HepG2 (cell line): Measurements from ENCODE around the gene RAB35. TPM values are rescaled to one million over a fixed set of nuclear protein-coding genes. Genes with fewer than 3 reads are reported as not detected.

Experiments used
- IRX3 ChIP-seq: sonication (generic); formaldehyde crosslinking; IDR thresholded peaks from 2 replicates; pipeline ENCODE4 v1.8.1; 2023; ENCODE audit warnings: mild to moderate bottlenecking, low read depth, missing genetic modification reagents, borderline replicate concordance
- MAZ ChIP-seq, 2 experiments: sonication (generic) in 1 of 2; formaldehyde crosslinking in 1 of 2; IDR thresholded peaks; 2 replicates each; pipeline versions ENCODE4 v1.5.0 to v1.6.1; 2012 to 2020; ENCODE audit warnings: low read depth in 2 of 2, mild to moderate bottlenecking in 2 of 2, borderline replicate concordance in 1 of 2, improper control_type of control experiment in 1 of 2, low read length in 1 of 2, missing genetic modification reagents in 1 of 2, moderate library complexity in 1 of 2
- NFYB ChIP-seq: sonication (generic); formaldehyde crosslinking; IDR thresholded peaks from 2 replicates; pipeline ENCODE4 v1.4.0; 2020; ENCODE audit warnings: missing genetic modification reagents
- NONO ChIP-seq, 2 experiments: fragments of 450-650 bp in 1 of 2; sonication (generic) in 1 of 2; formaldehyde crosslinking in 1 of 2; IDR thresholded peaks in 1 of 2; conservative IDR thresholded peaks in 1 of 2; 2 replicates each; pipeline versions ENCODE4 v1.6.1 to v1.8.0; 2017 to 2022; ENCODE audit warnings: mild to moderate bottlenecking in 1 of 2, missing genetic modification reagents in 1 of 2, moderate library complexity in 1 of 2
- RBFOX2 ChIP-seq: fragments of 200-400 bp; formaldehyde crosslinking; IDR thresholded peaks from 2 replicates; pipeline ENCODE4 v1.6.1; 2017; ENCODE audit warnings: low read depth, mild to moderate bottlenecking, low read length
- SMC3 ChIP-seq: IDR thresholded peaks from 2 replicates; pipeline ENCODE4 v1.6.1; 2011; ENCODE audit warnings: low read length, improper control_type of control experiment
- SRF ChIP-seq: IDR thresholded peaks from 2 replicates; pipeline ENCODE4 v1.6.1; 2011; ENCODE audit warnings: mild to moderate bottlenecking, low read depth, low read length, moderate library complexity
- ZFP1 ChIP-seq: IDR thresholded peaks from 2 replicates; pipeline ENCODE4 v1.6.1; 2016
- ZNF350 ChIP-seq: sonication (generic); formaldehyde crosslinking; IDR thresholded peaks from 2 replicates; pipeline ENCODE4 v1.4.0; 2020; ENCODE audit warnings: mild to moderate bottlenecking, low read depth, missing genetic modification reagents, borderline replicate concordance
- ZNF614 ChIP-seq: IDR thresholded peaks from 2 replicates; pipeline ENCODE4 v1.6.1; 2018; ENCODE audit warnings: missing biosample characterization, missing genetic modification reagents, inconsistent platforms, borderline replicate concordance
- ZNF709 ChIP-seq: sonication (generic); formaldehyde crosslinking; IDR thresholded peaks from 2 replicates; pipeline ENCODE4 v1.5.0; 2020; ENCODE audit warnings: mild to moderate bottlenecking, missing genetic modification reagents
- ZNF766 ChIP-seq: sonication (generic); formaldehyde crosslinking; IDR thresholded peaks from 2 replicates; pipeline ENCODE4 v1.5.0; 2020; ENCODE audit warnings: missing genetic modification reagents, borderline replicate concordance
- polyA plus RNA-seq, 8 experiments: library from polyadenylated mRNA; depleted of rRNA in 3 of 8; stranded (reverse) in 7 of 8; unstranded in 1 of 8; fragments of >200 nt; fragmentation: Illumina TruSeq in 4 of 8; extraction: Trizol in 4 of 8; gene quantifications; 2 replicates each; pipeline versions ENCODE4 v1.2.1 to v1.2.3, GENCODE V29; 2011 to 2016; ENCODE audit warnings: low read depth in 4 of 8, missing spikeins in 1 of 8, mixed read lengths in 1 of 8; ENCODE audit not compliant: insufficient read depth in 1 of 8
- total RNA-seq, 5 experiments: library from RNA; depleted of rRNA; stranded (reverse); fragments of >200 nt; fragmentation: Illumina TruSeq; extraction: Trizol; gene quantifications; 2 replicates each; pipeline ENCODE4 v1.2.3, GENCODE V29; 2016; ENCODE audit warnings: low read depth in 1 of 5
- TF ChIP-seq, protein P1 (sequence below): IDR thresholded peaks from 2 replicates; pipeline ENCODE4 v1.6.1; 2016; ENCODE audit warnings: low read depth
- TF ChIP-seq, protein P2 (sequence below): sonication (generic); formaldehyde crosslinking; IDR thresholded peaks from 2 replicates; pipeline ENCODE4 v1.5.0; 2020; ENCODE audit warnings: mild to moderate bottlenecking, missing genetic modification reagents
- TF ChIP-seq, protein P3 (sequence below): IDR thresholded peaks from 2 replicates; pipeline ENCODE4 v1.4.0; 2020; ENCODE audit warnings: mild to moderate bottlenecking, missing genetic modification reagents
- TF ChIP-seq, protein P4 (sequence below): sonication (generic); formaldehyde crosslinking; IDR thresholded peaks from 2 replicates; pipeline ENCODE4 v1.4.0; 2020; ENCODE audit warnings: missing genetic modification reagents, borderline replicate concordance

RAB35 gene
- total and polyA plus RNA-seq, 2 of the 13 experiments (the other 11 are each of a cell fraction or from before 2014, with no cell fraction given): 25.2 to 29.1 TPM

DNA sequence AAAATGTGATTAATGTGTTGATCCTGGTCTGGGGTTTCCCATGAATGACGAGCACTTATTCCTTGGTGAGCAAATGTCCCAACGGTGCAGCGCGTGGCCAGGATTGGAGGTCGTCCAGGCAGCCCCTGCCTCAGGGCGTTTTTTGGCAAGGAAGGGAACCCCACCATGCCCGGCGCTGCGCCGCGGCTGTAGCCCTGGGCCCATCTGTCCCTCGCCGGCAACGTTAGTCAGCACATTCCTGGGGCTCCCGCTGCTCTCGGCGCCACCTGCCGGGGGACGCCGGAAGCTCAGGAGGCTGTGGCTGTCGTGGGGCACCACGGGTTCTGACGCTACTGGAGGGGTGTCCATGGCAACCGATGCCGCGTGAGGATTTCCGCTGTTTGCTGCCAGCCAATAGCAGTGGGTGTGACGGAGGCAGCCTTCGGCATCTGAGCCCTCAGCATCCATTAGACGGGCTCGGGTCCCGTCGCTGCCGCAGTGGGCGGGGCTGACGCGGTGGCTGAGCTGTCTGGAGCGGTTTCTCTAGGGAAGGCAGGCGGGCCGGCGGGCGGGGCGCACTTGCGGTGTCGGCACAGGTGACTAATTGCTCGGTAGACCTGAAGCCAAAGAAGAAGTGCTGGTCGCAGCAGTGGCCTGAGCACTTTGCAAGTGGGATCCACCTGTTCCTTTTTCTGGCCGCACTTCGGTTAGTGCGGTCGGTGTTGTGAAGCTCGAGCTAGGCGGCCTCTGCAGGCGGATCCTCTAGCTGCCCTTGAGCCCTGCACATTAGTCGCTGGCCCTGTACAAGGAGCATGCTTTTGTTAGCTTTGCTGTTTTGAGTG, 29.5 kb downstream of the RAB35 start (continued):
- no peak for TF ChIP-seq NONO (IDR thresholded peaks at IDR 0.05)
- peak; percentile 96 for TF ChIP-seq NONO (CRISPR knock-in tag; conservative IDR thresholded peaks at IDR 0.05)
- TF ChIP-seq ZFP1 (CRISPR knock-in tag): peak; percentile 83; the same call in 1 of the 2 replicates
- TF ChIP-seq, protein P1, sequence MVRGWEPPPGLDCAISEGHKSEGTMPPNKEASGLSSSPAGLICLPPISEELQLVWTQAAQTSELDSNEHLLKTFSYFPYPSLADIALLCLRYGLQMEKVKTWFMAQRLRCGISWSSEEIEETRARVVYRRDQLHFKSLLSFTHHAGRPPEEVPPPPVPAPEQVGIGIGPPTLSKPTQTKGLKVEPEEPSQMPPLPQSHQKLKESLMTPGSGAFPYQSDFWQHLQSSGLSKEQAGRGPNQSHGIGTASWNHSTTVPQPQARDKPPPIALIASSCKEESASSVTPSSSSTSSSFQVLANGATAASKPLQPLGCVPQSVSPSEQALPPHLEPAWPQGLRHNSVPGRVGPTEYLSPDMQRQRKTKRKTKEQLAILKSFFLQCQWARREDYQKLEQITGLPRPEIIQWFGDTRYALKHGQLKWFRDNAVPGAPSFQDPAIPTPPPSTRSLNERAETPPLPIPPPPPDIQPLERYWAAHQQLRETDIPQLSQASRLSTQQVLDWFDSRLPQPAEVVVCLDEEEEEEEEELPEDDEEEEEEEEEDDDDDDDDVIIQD (CRISPR knock-in tag): peak; percentile 62; the same call in 1 of the 2 replicates
- peak; percentile 59; the same call in 1 of the 2 replicates for TF ChIP-seq MAZ (IDR thresholded peaks at IDR 0.05; ENCODE audit: borderline replicate concordance, low read depth, low read length)
- peak; percentile 38; the same call in 1 of the 2 replicates for TF ChIP-seq MAZ (CRISPR knock-in tag; IDR thresholded peaks at IDR 0.05; ENCODE audit: low read depth)
- peak; percentile 58; the same call in 1 of the 2 replicates for TF ChIP-seq SMC3
- TF ChIP-seq, protein P2, sequence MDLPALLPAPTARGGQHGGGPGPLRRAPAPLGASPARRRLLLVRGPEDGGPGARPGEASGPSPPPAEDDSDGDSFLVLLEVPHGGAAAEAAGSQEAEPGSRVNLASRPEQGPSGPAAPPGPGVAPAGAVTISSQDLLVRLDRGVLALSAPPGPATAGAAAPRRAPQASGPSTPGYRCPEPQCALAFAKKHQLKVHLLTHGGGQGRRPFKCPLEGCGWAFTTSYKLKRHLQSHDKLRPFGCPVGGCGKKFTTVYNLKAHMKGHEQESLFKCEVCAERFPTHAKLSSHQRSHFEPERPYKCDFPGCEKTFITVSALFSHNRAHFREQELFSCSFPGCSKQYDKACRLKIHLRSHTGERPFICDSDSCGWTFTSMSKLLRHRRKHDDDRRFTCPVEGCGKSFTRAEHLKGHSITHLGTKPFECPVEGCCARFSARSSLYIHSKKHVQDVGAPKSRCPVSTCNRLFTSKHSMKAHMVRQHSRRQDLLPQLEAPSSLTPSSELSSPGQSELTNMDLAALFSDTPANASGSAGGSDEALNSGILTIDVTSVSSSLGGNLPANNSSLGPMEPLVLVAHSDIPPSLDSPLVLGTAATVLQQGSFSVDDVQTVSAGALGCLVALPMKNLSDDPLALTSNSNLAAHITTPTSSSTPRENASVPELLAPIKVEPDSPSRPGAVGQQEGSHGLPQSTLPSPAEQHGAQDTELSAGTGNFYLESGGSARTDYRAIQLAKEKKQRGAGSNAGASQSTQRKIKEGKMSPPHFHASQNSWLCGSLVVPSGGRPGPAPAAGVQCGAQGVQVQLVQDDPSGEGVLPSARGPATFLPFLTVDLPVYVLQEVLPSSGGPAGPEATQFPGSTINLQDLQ (CRISPR knock-in tag): 0 out of 2 replicates have a peak, but pooled peaks have one; percentile 18
- TF ChIP-seq, protein P3, sequence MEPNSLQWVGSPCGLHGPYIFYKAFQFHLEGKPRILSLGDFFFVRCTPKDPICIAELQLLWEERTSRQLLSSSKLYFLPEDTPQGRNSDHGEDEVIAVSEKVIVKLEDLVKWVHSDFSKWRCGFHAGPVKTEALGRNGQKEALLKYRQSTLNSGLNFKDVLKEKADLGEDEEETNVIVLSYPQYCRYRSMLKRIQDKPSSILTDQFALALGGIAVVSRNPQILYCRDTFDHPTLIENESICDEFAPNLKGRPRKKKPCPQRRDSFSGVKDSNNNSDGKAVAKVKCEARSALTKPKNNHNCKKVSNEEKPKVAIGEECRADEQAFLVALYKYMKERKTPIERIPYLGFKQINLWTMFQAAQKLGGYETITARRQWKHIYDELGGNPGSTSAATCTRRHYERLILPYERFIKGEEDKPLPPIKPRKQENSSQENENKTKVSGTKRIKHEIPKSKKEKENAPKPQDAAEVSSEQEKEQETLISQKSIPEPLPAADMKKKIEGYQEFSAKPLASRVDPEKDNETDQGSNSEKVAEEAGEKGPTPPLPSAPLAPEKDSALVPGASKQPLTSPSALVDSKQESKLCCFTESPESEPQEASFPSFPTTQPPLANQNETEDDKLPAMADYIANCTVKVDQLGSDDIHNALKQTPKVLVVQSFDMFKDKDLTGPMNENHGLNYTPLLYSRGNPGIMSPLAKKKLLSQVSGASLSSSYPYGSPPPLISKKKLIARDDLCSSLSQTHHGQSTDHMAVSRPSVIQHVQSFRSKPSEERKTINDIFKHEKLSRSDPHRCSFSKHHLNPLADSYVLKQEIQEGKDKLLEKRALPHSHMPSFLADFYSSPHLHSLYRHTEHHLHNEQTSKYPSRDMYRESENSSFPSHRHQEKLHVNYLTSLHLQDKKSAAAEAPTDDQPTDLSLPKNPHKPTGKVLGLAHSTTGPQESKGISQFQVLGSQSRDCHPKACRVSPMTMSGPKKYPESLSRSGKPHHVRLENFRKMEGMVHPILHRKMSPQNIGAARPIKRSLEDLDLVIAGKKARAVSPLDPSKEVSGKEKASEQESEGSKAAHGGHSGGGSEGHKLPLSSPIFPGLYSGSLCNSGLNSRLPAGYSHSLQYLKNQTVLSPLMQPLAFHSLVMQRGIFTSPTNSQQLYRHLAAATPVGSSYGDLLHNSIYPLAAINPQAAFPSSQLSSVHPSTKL (CRISPR knock-in tag): peak; percentile 85; the same call in 1 of the 2 replicates
- TF ChIP-seq IRX3 (CRISPR knock-in tag): no peak
- peak; percentile 88 for TF ChIP-seq ZNF350 (CRISPR knock-in tag)
- TF ChIP-seq, protein P4, sequence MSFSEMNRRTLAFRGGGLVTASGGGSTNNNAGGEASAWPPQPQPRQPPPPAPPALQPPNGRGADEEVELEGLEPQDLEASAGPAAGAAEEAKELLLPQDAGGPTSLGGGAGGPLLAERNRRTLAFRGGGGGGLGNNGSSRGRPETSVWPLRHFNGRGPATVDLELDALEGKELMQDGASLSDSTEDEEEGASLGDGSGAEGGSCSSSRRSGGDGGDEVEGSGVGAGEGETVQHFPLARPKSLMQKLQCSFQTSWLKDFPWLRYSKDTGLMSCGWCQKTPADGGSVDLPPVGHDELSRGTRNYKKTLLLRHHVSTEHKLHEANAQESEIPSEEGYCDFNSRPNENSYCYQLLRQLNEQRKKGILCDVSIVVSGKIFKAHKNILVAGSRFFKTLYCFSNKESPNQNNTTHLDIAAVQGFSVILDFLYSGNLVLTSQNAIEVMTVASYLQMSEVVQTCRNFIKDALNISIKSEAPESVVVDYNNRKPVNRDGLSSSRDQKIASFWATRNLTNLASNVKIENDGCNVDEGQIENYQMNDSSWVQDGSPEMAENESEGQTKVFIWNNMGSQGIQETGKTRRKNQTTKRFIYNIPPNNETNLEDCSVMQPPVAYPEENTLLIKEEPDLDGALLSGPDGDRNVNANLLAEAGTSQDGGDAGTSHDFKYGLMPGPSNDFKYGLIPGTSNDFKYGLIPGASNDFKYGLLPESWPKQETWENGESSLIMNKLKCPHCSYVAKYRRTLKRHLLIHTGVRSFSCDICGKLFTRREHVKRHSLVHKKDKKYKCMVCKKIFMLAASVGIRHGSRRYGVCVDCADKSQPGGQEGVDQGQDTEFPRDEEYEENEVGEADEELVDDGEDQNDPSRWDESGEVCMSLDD: peak; percentile 61; the same call in 1 of the 2 replicates
- TF ChIP-seq NFYB (CRISPR knock-in tag): peak; percentile 87
- TF ChIP-seq RBFOX2: peak; percentile 73
- TF ChIP-seq ZNF614: peak; percentile 68; the same call in 1 of the 2 replicates
- TF ChIP-seq SRF: 0 out of 2 replicates have a peak, but pooled peaks have one; percentile 14
- no peak for TF ChIP-seq ZNF766 (CRISPR knock-in tag)
- 0 out of 2 replicates have a peak, but pooled peaks have one; percentile 46 for TF ChIP-seq ZNF709 (CRISPR knock-in tag)
